Adipose tissue (tissue), 3 donors: ENCODE measurements around the gene OPN4. TPM values are rescaled to one million over a fixed set of nuclear protein-coding genes. Genes with fewer than 3 reads are reported as not detected.

ENCODE experiments used
- H3K27ac ChIP-seq: one replicate; pipeline ENCODE4 v1.5.1; 2013; ENCODE audit warnings: low read depth, low read length
- whole genome bisulfite sequencing, 3 donors: extraction: QIAGEN DNeasy Blood & Tissue Kit; methylation state at CpG; one replicate each; pipeline ENCODE4 v1.1.7; 2013; 5-methylcytosine and 5-hydroxymethylcytosine counted together
- polyA plus RNA-seq, 3 donors: library from polyadenylated mRNA; stranded (reverse); fragments of 200-250 nt; gene quantifications; one replicate each; pipeline ENCODE4 v1.2.3, GENCODE V29; 2013
- donor health status: healthy with polysubstance abuse.
- donor health status: Bipolar disorder and iron deficiency.
- donor health status: healthy.

OPN4 gene
- polyA plus RNA-seq, 3 donors = 0.02 to 0.34 (median 0.18) TPM

DNA sequence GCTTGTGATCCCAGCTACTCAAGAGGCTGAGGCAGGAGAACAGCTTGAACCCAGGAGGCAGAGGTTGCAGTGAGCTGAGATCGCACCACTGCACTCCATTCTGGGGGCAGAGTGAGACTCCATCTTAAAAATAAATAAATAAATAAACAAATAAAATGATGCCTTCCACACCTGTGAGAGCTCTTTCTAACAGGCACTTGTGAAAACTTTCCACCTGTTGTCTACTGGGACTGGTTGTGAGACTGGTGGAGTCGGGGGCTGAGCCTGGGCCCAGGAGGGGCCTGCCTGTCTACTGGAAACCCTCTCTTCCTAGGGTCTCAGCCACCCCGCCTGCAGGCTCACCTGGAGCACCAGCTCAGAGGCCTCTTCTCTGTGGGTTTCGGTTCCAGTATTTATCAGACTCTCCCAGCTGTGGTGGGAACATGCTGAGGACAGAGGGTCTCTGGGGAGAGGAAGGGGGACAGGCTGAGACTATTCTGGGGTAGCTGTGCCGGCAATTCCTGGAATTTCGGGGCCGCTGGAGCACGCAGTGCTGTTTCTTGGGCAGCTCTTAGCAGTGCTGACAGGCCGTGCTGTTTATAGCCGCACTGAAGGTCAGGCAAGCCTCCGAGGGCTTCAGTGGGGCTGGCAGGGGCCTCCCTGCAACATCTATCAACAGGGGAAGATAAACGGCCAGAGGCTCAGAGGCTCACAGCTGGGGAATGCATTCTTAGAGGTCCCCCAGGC, 17.8 kb downstream of the OPN4 start:
- 56 to 59% (median 57%) methylated on average over 12 of the region's 12 CpGs for WGBS, 3 donors
- H3K27ac ChIP-seq = no peak overlapping the region

DNA sequence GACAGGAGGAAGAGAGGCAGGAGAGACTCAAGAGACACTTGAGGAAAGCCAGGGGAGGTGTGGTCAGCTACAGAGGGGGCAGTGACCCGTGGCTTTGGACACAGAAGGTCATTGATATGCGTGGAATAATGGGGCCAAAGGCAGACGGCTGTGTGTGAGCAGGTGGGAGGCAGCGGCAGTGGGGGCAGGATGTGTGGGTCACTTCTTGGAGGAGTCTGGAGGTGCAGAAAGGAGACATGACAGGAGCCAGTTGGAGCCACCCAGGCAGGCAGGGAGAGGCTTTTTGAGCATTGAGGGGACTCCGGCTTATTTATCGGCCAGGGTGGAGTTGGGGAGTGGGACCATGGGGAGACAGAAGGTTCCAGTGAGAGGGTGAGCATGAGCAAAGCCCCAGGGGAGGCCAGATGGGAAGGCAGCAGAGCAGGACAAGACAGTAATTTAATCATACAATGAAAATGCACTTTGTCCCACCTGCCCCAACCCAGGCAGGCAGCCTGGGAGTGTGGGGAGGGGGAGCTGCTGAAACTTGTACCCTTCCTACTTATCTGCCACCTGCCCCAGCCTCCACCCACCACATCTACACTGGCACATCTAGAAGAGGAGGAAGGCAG, 19.0 kb downstream of the OPN4 start:
- no peak overlapping the region for H3K27ac ChIP-seq
- 74 to 79% (median 79%) methylated on average over 6 of the region's 6 CpGs for WGBS, 3 donors

DNA sequence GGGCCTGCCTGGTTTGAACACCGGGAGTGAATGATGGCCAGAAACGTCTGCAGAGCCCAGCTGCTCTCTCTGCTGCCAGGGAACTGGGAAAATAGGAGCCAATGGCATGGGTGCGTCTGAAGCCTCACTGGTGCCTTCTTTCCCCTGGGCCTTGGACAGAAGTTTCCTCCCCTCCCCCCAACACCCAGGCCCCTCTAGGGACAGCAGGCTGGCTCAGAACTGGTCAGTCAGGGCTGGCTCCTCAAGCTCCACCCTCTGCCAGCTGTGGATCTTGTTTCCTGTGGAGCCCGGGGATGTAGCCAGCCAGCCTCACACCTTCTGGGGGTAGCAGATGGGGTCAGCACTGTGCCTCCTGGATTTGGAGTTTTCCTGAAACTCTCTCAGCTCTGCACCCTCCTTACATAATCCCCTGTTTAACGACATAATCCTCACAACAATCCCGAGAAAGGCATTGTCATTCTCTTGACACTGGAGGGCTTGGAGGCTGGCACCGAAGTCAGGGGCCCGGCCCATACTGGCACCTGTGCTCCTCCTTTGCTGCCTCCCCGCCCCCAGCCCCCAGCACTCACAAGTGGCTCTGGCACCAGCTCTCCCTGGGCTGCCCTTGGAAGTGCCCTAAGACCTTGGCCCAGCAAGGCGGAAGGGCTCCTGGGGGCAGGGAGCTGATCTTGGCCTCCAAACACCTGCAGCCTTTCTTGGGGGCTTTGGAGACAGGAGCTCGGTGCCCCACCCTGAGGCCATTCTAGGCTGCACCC, 19.7 kb downstream of the OPN4 start:
- H3K27ac ChIP-seq = no peak overlapping the region
- 40 to 61% (median 58%) methylated on average over 11 of the region's 11 CpGs for WGBS, 3 donors

DNA sequence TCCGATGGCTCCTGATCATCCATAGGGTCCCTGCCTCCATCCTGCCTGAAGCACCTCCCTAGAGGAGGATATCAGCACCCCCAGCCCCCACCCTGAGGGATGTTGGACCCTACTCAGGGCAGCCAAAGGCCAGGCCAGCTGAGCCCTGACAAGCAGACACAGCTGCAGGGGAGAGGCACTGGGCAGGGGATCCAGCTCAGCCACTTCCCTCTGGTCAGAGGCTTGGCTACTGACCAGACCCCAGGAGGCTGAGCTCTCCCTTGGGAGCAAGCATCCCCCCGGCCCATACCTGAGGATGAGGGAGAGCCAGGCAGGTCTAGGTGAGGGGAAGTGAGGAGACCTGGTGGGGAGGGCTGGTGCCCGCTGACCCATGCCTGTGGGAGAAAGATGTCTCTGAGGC, 20.6 kb downstream of the OPN4 start:
- H3K27ac ChIP-seq = no peak overlapping the region

DNA sequence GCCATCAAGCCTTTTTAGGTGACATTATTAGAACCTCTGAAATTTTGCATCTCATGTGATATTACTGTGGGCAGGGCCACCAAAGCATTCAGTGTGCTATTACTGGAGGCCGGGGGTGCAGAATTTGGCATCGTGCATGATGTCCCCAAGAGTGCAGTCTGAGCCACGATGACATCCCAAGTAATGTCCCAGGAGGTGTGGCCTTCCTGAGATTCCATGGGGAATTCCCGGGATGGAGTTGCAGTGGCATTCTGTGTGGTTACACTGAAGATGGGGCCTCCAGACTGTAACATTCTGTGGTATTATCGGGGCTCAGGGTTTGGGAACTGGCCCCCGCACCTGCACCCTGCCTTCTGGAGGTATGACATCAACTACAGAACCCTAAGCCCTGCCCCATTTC, 23.0 kb downstream of the OPN4 start:
- 73 to 80% (median 75%) methylated on average over 6 of the region's 6 CpGs for WGBS, 3 donors
- no peak overlapping the region for H3K27ac ChIP-seq

More for the DNA sequence above, 20.6 kb downstream of the OPN4 start:
- 83 to 90% (median 85%) methylated on average over 3 of the region's 3 CpGs for WGBS, 3 donors

DNA sequence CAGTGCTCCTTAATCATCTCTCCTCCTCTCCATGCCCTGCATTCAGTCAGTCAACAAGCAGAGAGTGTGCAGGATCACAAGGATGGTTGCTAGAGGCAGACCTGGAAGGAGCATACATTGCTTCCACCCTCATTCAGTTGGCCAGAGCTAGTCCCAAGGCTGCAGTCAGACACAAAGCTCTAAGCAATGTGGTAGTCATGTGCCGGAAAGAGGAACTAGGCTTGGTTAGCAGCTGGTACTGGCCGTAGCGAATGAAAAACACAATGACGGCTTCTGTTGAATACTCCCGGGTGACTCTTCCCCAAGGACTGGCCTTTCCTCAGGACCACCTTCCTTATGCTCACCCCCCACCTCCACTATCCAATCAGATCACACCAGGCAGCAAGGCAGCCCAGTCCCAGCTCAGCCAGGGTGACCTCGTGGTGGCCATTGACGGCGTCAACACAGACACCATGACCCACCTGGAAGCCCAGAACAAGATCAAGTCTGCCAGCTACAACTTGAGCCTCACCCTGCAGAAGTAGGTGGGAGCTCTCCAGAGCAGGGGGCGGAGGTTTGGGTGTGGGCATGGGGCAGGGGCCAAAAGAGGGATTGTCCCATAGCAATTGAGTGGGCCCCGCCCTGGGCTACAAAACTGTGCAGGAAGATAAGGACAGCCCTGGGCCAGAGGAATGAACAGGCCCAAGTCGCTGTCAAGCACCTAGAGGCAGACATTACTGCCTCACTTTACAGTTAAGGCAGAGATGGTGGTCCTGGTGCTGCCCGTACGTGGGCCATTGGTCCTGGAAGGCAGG, 24.8 kb downstream of the OPN4 start:
- H3K27ac ChIP-seq = no peak overlapping the region
- WGBS, 3 donors = 75 to 93% (median 80%) methylated on average over 12 to 13 of the region's 13 CpGs

DNA sequence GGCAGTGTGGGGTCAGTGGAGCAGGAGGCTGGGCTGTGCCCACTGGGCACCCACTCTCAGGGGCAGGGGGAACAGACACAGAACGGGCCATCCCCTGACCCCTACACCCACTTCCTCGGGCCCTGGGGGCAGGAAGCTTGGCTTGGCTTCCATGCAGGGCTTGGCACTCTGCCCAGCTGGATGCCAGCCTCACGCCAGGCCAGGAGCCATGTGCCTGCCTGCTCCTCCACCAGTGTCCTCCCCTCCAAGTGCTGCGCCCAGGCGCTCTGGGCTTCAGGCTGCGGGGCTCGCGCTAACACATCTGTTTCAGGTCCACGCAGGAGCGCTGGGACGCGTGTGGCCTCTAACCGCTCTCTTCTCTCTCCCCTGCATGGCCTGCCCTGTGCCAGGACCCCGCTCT, 26.7 kb downstream of the OPN4 start:
- no peak overlapping the region for H3K27ac ChIP-seq

DNA sequence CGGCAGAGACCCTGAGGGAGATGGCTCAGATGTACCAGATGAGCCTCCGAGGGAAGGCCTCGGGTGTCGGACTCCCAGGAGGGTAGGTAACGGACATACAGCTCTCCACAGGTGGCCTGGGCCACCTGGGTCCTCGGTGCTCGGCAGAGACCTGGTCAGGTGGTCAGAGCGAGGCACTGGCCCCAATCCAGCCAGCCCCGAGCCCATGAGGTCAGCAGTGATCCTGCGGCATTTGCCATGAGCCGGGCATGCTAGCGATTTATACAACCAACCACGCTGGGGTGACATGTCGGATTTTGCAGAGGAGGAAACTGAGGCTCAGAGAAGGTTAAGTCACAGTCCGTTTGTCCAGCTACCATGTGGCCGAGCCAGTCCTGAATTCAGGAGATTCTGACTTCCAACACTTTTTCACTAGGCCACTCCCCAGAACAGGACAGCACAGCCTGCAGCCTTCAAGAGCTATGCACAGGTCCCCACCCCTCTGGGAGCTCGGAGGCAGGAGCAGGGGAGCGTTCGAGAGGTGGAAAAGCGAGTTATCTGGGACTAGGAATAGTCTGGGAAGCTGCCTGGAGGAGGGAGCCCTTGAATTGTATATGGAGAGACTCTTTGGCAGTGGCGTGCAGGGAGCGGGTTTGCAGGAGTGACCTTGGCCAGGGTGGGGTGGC, 27.5 kb downstream of the OPN4 start:
- WGBS, 3 donors = 88 to 92% (median 88%) methylated on average over 22 of the region's 22 CpGs
- no peak overlapping the region for H3K27ac ChIP-seq

More for the DNA sequence above, 26.7 kb downstream of the OPN4 start:
- WGBS, 3 donors = 71 to 82% (median 74%) methylated on average over 11 to 14 of the region's 14 CpGs

DNA sequence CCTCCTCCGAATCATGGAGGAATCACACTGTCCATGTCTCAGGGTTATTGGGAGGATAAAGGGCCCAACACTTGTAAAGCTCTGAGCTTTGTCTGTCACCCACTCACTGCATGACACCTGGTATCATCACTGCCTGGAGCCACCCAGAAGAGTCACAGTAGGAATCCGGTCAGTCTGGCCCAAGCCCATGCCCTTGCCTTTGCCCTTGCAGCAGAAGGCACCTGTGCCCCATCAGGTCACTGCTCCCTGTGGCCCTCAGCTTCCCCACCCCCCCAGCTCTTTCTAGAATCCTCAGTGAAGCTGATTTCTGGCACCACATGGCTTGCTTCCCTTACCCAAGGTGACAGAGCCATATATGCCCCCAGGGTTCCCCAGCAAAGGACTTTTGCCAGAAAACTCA, 28.3 kb downstream of the OPN4 start:
- H3K27ac ChIP-seq = no peak overlapping the region
- WGBS, 3 donors = 89 to 93% (median 93%) methylated on average over 2 of the region's 2 CpGs

DNA sequence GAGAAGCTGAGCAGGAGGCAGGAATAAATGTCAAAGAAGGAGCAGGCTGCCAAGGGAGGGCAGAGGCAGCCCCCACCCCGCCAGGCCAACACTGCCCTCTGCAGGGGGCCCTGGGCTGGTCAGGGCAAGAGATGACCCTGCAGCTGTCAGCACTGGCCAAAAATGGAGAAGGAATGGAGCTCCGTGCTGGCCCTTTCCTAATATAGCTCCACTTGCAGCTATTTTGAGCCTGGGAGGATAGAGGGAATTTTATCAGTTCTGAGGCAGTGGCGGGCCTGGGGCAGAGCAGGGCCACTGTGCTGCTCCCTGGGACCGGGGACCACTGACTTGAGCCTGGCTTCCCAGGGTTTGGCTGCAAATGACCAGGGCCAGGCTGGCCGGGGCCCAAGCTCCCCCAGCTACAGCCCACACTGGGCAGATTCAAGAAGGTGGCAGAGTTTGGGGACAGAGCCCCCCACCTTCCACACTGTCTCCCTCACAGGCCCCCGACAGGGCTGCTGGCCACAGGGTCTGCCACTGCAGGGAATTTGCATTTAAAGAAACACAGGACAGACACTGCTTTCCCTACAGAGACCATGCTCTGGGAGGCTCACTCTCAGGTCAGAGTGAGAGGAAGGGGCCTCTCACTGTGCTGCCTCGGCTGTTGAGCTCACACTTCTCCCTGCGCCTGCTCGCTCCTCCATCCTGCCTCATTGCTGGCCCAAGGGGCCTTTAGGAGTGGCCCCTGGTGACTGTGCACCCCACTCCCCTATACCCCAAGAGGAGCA, 30.2 kb downstream of the OPN4 start:
- no peak overlapping the region for H3K27ac ChIP-seq
- WGBS, 3 donors = 57 to 71% (median 58%) methylated on average over 9 of the region's 9 CpGs

DNA sequence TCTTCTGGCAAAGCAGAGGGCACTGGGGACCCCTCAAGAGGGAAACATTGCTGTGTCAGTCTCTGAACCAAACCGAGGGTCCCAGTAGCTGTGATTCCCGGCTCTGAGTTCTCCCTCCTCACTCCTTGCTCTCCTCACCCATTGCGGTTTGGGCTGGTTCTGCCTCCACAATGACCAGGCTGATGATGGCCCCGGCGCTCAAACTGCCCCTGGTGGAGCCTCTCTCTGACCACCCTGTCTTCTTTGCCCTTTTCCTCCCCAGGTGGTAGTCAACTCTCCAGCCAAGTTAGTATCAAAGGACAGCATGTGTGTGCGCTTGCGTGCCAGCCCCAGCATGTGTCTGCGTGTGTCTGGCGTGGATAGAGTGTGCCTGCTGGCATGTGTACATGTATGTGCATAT, 31.1 kb downstream of the OPN4 start:
- 84 to 93% (median 87%) methylated on average over 9 of the region's 9 CpGs for WGBS, 3 donors
- no peak overlapping the region for H3K27ac ChIP-seq

DNA sequence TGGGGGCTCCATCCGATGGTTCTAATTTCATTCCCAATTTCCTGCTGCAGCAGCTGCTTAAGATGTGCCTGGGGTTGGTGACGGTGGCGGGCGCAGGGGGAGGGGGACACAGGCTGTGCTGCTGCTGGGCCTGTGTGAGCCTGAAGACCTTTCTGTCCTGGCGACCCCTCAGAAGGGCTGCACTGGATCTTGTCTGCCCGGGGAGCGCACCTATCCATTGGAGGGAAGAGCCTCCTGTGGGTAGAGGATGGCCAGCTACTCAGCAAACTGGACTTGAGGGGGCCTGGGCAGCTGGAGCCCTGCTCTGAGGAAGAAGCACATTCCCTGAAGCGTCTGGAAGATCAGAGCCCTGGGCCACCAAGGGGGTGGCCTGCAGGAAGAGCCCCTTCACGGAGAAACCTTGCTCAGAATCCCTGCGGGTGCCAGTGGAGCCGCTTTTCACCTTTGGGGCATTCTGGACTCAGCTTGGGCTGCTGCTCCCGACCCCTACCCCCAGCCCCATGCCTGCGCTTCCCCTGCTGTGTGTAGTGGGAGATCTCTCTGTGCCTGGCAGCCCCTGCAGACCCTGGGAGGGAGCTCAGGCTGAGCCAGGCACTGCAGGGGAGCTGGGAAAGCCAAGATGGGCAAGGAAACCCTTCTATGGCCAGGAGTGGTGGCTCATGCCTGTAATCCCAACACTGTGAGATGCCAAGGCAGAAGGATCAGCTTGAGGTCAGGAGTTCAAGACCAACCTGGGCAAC, 31.7 kb downstream of the OPN4 start:
- H3K27ac ChIP-seq = no peak overlapping the region
- WGBS, 3 donors = 77 to 80% (median 80%) methylated on average over 13 of the region's 13 CpGs

DNA sequence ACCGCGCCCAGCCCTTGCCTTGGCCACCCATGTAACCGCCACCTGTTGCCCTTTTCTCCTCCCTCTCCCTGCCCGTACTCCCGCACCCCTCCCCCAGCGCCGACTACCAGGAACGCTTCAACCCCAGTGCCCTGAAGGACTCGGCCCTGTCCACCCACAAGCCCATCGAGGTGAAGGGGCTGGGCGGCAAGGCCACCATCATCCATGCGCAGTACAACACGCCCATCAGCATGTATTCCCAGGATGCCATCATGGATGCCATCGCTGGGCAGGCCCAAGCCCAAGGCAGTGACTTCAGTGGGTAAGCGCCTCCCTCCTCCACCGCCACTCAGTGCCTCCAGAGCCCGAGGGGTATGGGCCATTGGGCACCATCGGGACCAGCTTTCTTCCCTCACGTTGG, 32.6 kb downstream of the OPN4 start:
- 90 to 95% (median 94%) methylated on average over 18 to 19 of the region's 19 CpGs for WGBS, 3 donors
- H3K27ac ChIP-seq = no peak overlapping the region

DNA sequence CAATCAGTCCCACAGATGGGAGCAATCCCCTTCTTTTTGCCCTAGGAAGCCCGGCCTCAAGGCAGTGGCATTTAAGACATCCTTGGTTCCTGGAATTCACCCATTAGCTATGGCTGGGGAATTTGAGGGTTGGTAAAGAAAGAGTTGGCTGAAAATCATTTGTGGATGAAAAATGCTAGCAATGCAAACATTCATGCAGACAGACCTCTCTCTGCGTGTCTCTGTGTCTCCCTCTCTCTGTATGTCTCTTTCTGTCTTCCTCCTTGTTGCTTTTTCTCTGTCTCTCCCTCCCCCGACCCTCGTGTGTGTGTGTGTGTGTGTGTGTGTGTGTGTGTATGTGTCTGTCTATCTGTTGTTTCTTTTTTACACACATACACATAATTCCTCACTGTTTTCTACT, 33.4 kb downstream of the OPN4 start:
- no peak overlapping the region for H3K27ac ChIP-seq
- WGBS, 3 donors = 30 to 50% (median 45%) methylated on average over 4 of the region's 4 CpGs

DNA sequence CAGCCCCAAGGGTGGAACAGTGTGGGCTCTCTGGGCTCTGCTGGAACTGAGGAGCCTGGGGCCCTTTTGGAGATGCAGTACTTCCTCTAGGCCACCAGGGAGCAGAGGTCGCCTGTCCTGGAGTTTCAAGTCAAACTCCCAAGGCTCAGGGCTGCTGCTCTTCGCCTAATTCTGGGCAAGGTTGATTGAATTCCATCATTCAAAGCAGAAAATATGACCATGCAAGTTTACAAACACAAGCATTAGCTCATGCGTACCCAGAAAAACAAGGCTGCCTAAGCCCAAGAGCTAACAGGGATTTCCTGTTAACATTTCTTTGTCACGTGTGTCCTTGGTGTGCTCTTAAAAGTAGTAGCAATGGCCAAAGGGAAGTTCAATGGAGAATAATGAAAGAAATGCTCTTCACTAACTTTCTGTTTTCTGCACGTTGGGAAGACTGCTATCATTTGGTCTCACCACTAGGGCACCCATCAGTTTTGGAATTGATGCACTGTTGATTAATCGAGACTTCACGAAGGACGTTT, 34.1 kb downstream of the OPN4 start:
- H3K27ac ChIP-seq = no peak overlapping the region
- 30 to 34% (median 34%) methylated on average over 8 of the region's 8 CpGs for WGBS, 3 donors

DNA sequence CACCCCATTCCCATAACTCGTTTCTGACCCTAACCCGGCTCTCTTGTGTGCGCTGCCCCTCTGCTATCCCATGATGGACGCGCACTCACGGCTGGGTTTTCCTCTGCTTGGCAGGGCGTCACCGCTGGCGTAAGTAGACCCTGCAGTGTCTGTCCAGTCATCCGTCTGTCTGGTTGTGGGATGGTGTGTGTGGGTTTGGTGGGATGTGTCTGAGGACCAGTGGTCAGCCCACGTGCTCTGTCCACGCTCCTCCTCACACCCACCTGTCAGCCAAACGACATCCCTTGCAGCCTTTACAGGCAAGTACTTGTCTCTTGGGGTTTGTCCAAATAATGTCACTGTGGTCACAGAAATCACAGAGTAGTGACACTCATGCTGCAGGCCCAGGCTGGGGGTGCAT, 34.8 kb downstream of the OPN4 start:
- H3K27ac ChIP-seq = no peak overlapping the region
- WGBS, 3 donors = 90 to 91% (median 90%) methylated on average over 13 of the region's 13 CpGs

DNA sequence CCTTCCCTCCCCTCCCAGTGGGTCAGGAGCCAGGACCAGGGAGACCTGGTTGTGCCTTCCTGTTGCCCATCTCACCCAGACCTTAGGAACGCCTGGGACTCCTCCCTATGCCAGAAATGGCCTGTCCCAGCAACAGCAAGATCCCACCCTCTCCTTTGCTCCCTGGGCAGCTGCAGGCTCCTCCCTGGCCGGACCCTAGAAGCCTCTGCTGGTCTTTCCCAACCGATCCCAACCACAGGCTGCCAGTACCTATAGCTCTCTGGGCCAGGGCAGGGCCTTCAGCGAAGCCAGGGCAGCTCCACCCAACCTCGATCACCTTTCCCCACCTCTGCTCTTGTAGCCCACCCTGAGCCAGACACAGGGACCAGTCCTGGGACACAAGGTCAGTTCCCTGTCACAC, 35.9 kb downstream of the OPN4 start:
- WGBS, 3 donors = 85 to 92% (median 92%) methylated on average over 5 of the region's 5 CpGs
- H3K27ac ChIP-seq = no peak overlapping the region
